IMR-90 (cell line): ENCODE measurements around the gene BRME1. TPM values are rescaled to one million over a fixed set of nuclear protein-coding genes. Genes with fewer than 3 reads are reported as not detected.

ENCODE experiments used
- ATAC-seq: fragments of 200-7000 bp; cut with Tn5 transposase; 2 replicates; pipeline ENCODE4 v1.9.1; 2020; ENCODE audit warnings: low read depth, mild to moderate bottlenecking, moderate library complexity
- BruUV-seq: library from RNA; stranded (reverse); fragments of 400-500 nt; replicated peaks from 2 replicates; lab custom pipeline; 2021; lab: Mats Ljungman, UMichigan
- CTCF ChIA-PET: fragments of 300-600 bp; formaldehyde crosslinking; extraction: SDS; loops from one replicate; lab custom pipeline; 2021; ENCODE audit warnings: antibody characterized with exemption; lab: Yijun Ruan, JAX
- POLR2A ChIA-PET: fragments of 300-600 bp; sonication (Branson Sonifier 250); formaldehyde crosslinking; loops from one replicate; lab custom pipeline; 2022; ENCODE audit warnings: antibody characterized with exemption; ENCODE audit not compliant: unreplicated experiment; lab: Charles Lee
- DNase-seq: peaks from one replicate; pipeline ENCODE4 v3.0.0; 2013
- H2AFZ ChIP-seq: replicated peaks from 2 replicates; pipeline ENCODE3; 2013; ENCODE audit warnings: low read length, mild to moderate bottlenecking; ENCODE audit not compliant: poor library complexity
- H2AK5ac ChIP-seq: 2 replicates; pipeline ENCODE4 v1.6.1; 2013; ENCODE audit warnings: low read depth, low read length, inconsistent platforms
- H2AK9ac ChIP-seq: replicated peaks from 2 replicates; pipeline ENCODE3; 2013; ENCODE audit warnings: mild to moderate bottlenecking, low read depth, low read length, moderate library complexity; ENCODE audit not compliant: poor library complexity
- H2BK120ac ChIP-seq: 2 replicates; pipeline ENCODE4 v1.6.1; 2013; ENCODE audit warnings: low read depth, low read length, inconsistent platforms
- H2BK15ac ChIP-seq: 3 replicates; pipeline ENCODE4 v1.6.1; 2013; ENCODE audit warnings: low read depth, low read length, inconsistent platforms
- H2BK20ac ChIP-seq: 2 replicates; pipeline ENCODE4 v1.6.1; 2013; ENCODE audit warnings: low read depth, mild to moderate bottlenecking, inconsistent platforms, low read length, moderate library complexity
- H2BK5ac ChIP-seq: 2 replicates; pipeline ENCODE4 v1.6.1; 2013; ENCODE audit warnings: mild to moderate bottlenecking, low read depth, low read length, inconsistent platforms; ENCODE audit not compliant: poor library complexity, severe bottlenecking
- H3K14ac ChIP-seq: replicated peaks from 2 replicates; pipeline ENCODE4 v1.6.1; 2013; ENCODE audit warnings: low read depth, low read length, inconsistent platforms
- H3K18ac ChIP-seq: 2 replicates; pipeline ENCODE4 v1.6.1; 2013; ENCODE audit warnings: low read depth, low read length, control low read depth
- H3K23ac ChIP-seq: 2 replicates; pipeline ENCODE4 v1.6.1; 2013; ENCODE audit warnings: low read depth, low read length, inconsistent platforms
- H3K27ac ChIP-seq: 2 replicates; pipeline ENCODE4 v1.5.1; 2013; ENCODE audit warnings: mild to moderate bottlenecking, control low read depth, low read length; ENCODE audit not compliant: insufficient read depth
- H3K27me3 ChIP-seq: 2 replicates; pipeline ENCODE4 v1.6.1; 2013; ENCODE audit warnings: low read length; ENCODE audit not compliant: control insufficient read depth, insufficient read depth
- H3K36me3 ChIP-seq: 2 replicates; pipeline ENCODE4 v1.6.1; 2013; ENCODE audit warnings: low read length, mixed read lengths; ENCODE audit not compliant: control insufficient read depth, insufficient read depth
- H3K4ac ChIP-seq: 2 replicates; pipeline ENCODE4 v1.6.1; 2013; ENCODE audit warnings: low read depth, low read length, inconsistent platforms
- H3K4me1 ChIP-seq: 2 replicates; pipeline ENCODE4 v1.6.1; 2013; ENCODE audit warnings: low read length, mixed read lengths; ENCODE audit not compliant: control insufficient read depth, insufficient read depth
- H3K4me2 ChIP-seq: 2 replicates; pipeline ENCODE4 v1.6.1; 2013; ENCODE audit warnings: low read depth, mild to moderate bottlenecking, control low read depth, low read length, moderate library complexity
- H3K4me3 ChIP-seq: 2 replicates; pipeline ENCODE4 v1.5.1; 2013; ENCODE audit warnings: low read depth, mild to moderate bottlenecking, control low read depth, low read length, moderate library complexity; ENCODE audit not compliant: insufficient read depth
- H3K56ac ChIP-seq: 2 replicates; pipeline ENCODE4 v1.6.1; 2013; ENCODE audit warnings: low read length, inconsistent platforms; ENCODE audit not compliant: insufficient read depth; ENCODE audit errors: extremely low read depth
- H3K79me1 ChIP-seq, 2 experiments: 2 replicates each; pipeline ENCODE4 v1.6.1; 2013; ENCODE audit warnings: low read length in 2 of 2, inconsistent platforms in 1 of 2, low read depth in 1 of 2
- H3K9ac ChIP-seq: 2 replicates; pipeline ENCODE4 v1.6.1; 2013; ENCODE audit warnings: low read depth, low read length, control low read depth
- H3K9me1 ChIP-seq: 2 replicates; pipeline ENCODE4 v1.6.1; 2013; ENCODE audit warnings: low read length, inconsistent platforms; ENCODE audit not compliant: insufficient read depth
- H3K9me3 ChIP-seq: 2 replicates; pipeline ENCODE4 v1.6.1; 2013; ENCODE audit warnings: low read length; ENCODE audit not compliant: control insufficient read depth, insufficient read depth
- H4K20me1 ChIP-seq: 2 replicates; pipeline ENCODE4 v1.6.1; 2013; ENCODE audit warnings: low read length, inconsistent platforms; ENCODE audit not compliant: insufficient read depth
- H4K5ac ChIP-seq: 2 replicates; pipeline ENCODE4 v1.6.1; 2013; ENCODE audit warnings: mild to moderate bottlenecking, low read depth, low read length, control low read depth
- H4K8ac ChIP-seq, 2 experiments: 2 replicates each; pipeline ENCODE4 v1.6.1; 2013; ENCODE audit warnings: low read depth in 2 of 2, low read length in 2 of 2, control low read depth in 1 of 2, inconsistent platforms in 1 of 2
- H4K91ac ChIP-seq: 2 replicates; pipeline ENCODE4 v1.6.1; 2013; ENCODE audit warnings: low read depth, low read length, inconsistent platforms; ENCODE audit not compliant: insufficient read depth
- MXI1 ChIP-seq: IDR thresholded peaks from 2 replicates; pipeline ENCODE4 v1.6.1; 2012; ENCODE audit warnings: low read depth, mild to moderate bottlenecking, low read length, moderate library complexity, borderline replicate concordance
- RCOR1 ChIP-seq: IDR thresholded peaks from 2 replicates; pipeline ENCODE4 v1.6.1; 2012; ENCODE audit warnings: mild to moderate bottlenecking, low read length, improper control_type of control experiment; ENCODE audit not compliant: insufficient replicate concordance
- WGBS, 2 experiments: methylation state at CpG; one replicate each; pipeline versions ENCODE4 v1.1.5 to v1.1.7; 2013; ENCODE audit warnings: missing lambda C conversion rate in 2 of 2; ENCODE audit not compliant: insufficient read length in 1 of 2; ENCODE audit errors: extremely low coverage in 2 of 2; 5-methylcytosine and 5-hydroxymethylcytosine counted together
- dilution Hi-C: fragments of 300-500 bp; cut with HindIII; formaldehyde crosslinking; loops from one replicate; pipeline ENCODE4 v1.14.3; 2018; ENCODE audit warnings: low sequenced_read_pairs; ENCODE audit not compliant: unreplicated experiment
- in situ Hi-C: fragments of 300-500 bp; cut with MboI; formaldehyde crosslinking; loops from 3 replicates; pipeline ENCODE4 v1.14.3; 2019; ENCODE audit warnings: low sequenced_read_pairs, inconsistent platforms, mixed read lengths
- intact Hi-C: fragments of 100-400 bp; cut with micrococcal nuclease; formaldehyde crosslinking; loops from 2 replicates; pipeline ENCODE4 v1.10.0; 2022
- polyA plus RNA-seq, 3 experiments: library from polyadenylated mRNA; depleted of rRNA; stranded (reverse); fragments of >200 nt; gene quantifications; 2 replicates each; pipeline ENCODE4 v1.2.3, GENCODE V29; 2012; ENCODE audit warnings: low replicate concordance in 1 of 3
- total RNA-seq: library from RNA; depleted of rRNA; stranded (reverse); fragments of >200 nt; gene quantifications from 2 replicates; pipeline ENCODE4 v1.2.3, GENCODE V29; 2012

Gene BRME1
- total and polyA plus RNA-seq, 2 of the 4 experiments (the other 2 are of a cell fraction): 0.18 to 0.38 TPM

- in situ Hi-C loops: loop anchor here (10.0 to 25.0 kb wide), 2 partner anchors 694 to 1062 kb away; partner anchors contain the start of genes HOOK2, IER2, JUNB and STX10
- Histone ChIP-seq H3K4me1 (peaks cover 37% of the 10 kb centered on the region), H2BK20ac (peak overlapping the region; percentile 94), H2BK15ac (peak overlapping the region; percentile 95; the same call in 2 of the 3 replicates), H3K9me3 (no peaks in the 10 kb centered on the region), H4K5ac (no peak overlapping the region), H3K9ac (no peak overlapping the region), H3K27me3 (no peaks in the 10 kb centered on the region), H4K8ac (peak overlapping the region in 1 of 2 experiments; percentile 69; a peak in 1 of 4 replicates), H3K14ac (peak overlapping the region; percentile 74), H3K23ac (peak overlapping the region; percentile 72; the same call in 1 of the 2 replicates), H3K18ac (0 out of 2 replicates have a peak overlapping the region, but pooled peaks have one; percentile 7), H3K36me3 (no peaks in the 10 kb centered on the region), H2AK9ac (peak overlapping the region; percentile 66), H4K91ac (peak overlapping the region; percentile 69), H3K4ac (peak overlapping the region; percentile 94), H2AFZ (peak overlapping the region; percentile 27), H2BK120ac (peak overlapping the region; percentile 95), H3K4me3 (no peak overlapping the region), H3K27ac (peak overlapping the region; percentile 9), H2BK5ac (peak overlapping the region; percentile 49), H2AK5ac (peak overlapping the region; percentile 95), H3K9me1 (peaks cover 20% of the 10 kb centered on the region), H3K79me1 (peaks cover 11 to 61% of the 10 kb centered on the region in 2 experiments), H4K20me1 (peaks cover 5% of the 10 kb centered on the region), H3K56ac (no peak overlapping the region; the same call in 1 of the 2 replicates), H3K4me2 (no peak overlapping the region)
- DNase-seq (no peak), ATAC-seq (no peak)
- TF ChIP-seq RCOR1: no peak
- no peak for TF ChIP-seq MXI1
- dilution Hi-C loops: no loop called here
- no TSS peak for BruUV-seq
- intact Hi-C loops: no loop called here
- WGBS, 2 experiments: 59% methylated on average over 4 of the region's 16 CpGs; no CpG with 5 or more reads in 1 of the 2 experiments
- ChIA-PET POLR2A (no interaction called here), CTCF (interaction anchor here (0.7 kb wide), 1 partner anchor 13 kb away, joined by 3 read pairs; no protein-coding TSS in a partner anchor)
Measured at GRCh38 chr19:13848798-13849676, 56.9 kb downstream of the BRME1 start.
